SH-SY5Y (cell line): Measurements from ENCODE around the gene AKAP8L.

Experiments used
- GATA2 ChIP-seq: IDR thresholded peaks from 2 replicates; pipeline ENCODE4 v1.6.1; 2011; ENCODE audit warnings: mild to moderate bottlenecking, low read depth, low read length
- GATA3 ChIP-seq: IDR thresholded peaks from 2 replicates; pipeline ENCODE4 v1.6.1; 2011; ENCODE audit warnings: low read depth, mild to moderate bottlenecking, low read length, moderate library complexity

GRCh38 chr19:15423130-15423529 lies 4.3 kb upstream of the AKAP8L start:
- TF ChIP-seq GATA2 = no peak
- no peak for TF ChIP-seq GATA3
